Measurements from ENCODE around the gene CCNY.

- TF ChIP-seq CTCF (IDR thresholded peaks at IDR 0.05 in 2 of 3, conservative IDR thresholded peaks at IDR 0.05 in 1 of 3; ENCODE audit: borderline replicate concordance in 1 of 3, insufficient read depth in 1 of 3, low read depth in 2 of 3, low read length in 2 of 3) (no peak), POLR2AphosphoS5 (IDR thresholded peaks at IDR 0.05; ENCODE audit: low read depth, low read length) (no peak), MAX (IDR thresholded peaks at IDR 0.05) (no peak)
Measured at GRCh38 chr10:35443858-35444257, 107.5 kb downstream of the CCNY start.

Measured in HCT116 (cell line).